H1 (cell line): ENCODE results near the gene INPP5A. TPM values are rescaled to one million over a fixed set of nuclear protein-coding genes. Genes with fewer than 3 reads are reported as not detected.
A peak's percentile ranks its signal among the peaks of the same experiment; 100 is the strongest.

ENCODE experiments used
- CTCF ChIA-PET: fragments of 300-600 bp; sonication (Branson Sonifier 250); formaldehyde crosslinking; loops from one replicate; lab custom pipeline; 2021; ENCODE audit not compliant: partially characterized antibody; lab: Charles Lee
- POLR2A ChIA-PET: fragments of 300-600 bp; sonication (Branson Sonifier 250); formaldehyde crosslinking; loops from one replicate; lab custom pipeline; 2021; ENCODE audit warnings: inconsistent platforms; ENCODE audit not compliant: partially characterized antibody; lab: Charles Lee
- DNase-seq, 2 experiments: peaks; one replicate each; pipeline versions ENCODE4 v3.0.0 to v3.0.0-alpha.2; 2010 to 2022; ENCODE audit warnings: low spot score in 2 of 2, low read depth in 1 of 2, mixed read lengths in 1 of 2
- FAIRE-seq: peaks from 2 replicates; lab custom pipeline; 2011; peaks lifted over from hg19 to GRCh38; lab: Jason Lieb, UNC
- H2AFZ ChIP-seq: 2 replicates; pipeline ENCODE4 v1.8.1; 2012; ENCODE audit warnings: low read length, inconsistent platforms
- H2AK5ac ChIP-seq: 2 replicates; pipeline ENCODE4 v1.6.1; 2013; ENCODE audit warnings: low read depth, low read length
- H2BK120ac ChIP-seq: replicated peaks from 2 replicates; pipeline ENCODE3; 2013; ENCODE audit warnings: low read depth, low read length, inconsistent platforms
- H2BK12ac ChIP-seq: 2 replicates; pipeline ENCODE4 v1.6.1; 2013; ENCODE audit warnings: low read depth, low read length
- H2BK15ac ChIP-seq: 2 replicates; pipeline ENCODE4 v1.6.1; 2013; ENCODE audit warnings: low read length
- H2BK20ac ChIP-seq: 2 replicates; pipeline ENCODE4 v1.6.1; 2013; ENCODE audit warnings: low read length
- H2BK5ac ChIP-seq: 2 replicates; pipeline ENCODE4 v1.6.1; 2013; ENCODE audit warnings: low read depth, low read length
- H3K14ac ChIP-seq: 2 replicates; pipeline ENCODE4 v1.6.1; 2013; ENCODE audit warnings: inconsistent platforms; ENCODE audit not compliant: insufficient read length
- H3K18ac ChIP-seq: 2 replicates; pipeline ENCODE4 v1.6.1; 2013; ENCODE audit warnings: low read length; ENCODE audit errors: extremely low read depth
- H3K23ac ChIP-seq: 2 replicates; pipeline ENCODE4 v1.6.1; 2013; ENCODE audit warnings: inconsistent platforms; ENCODE audit not compliant: insufficient read length
- H3K23me2 ChIP-seq: 2 replicates; pipeline ENCODE4 v1.6.1; 2013; ENCODE audit warnings: low read depth, low read length
- H3K27ac ChIP-seq: 2 replicates; pipeline ENCODE4 v1.6.1; 2011; ENCODE audit warnings: low read depth, low read length, inconsistent platforms
- H3K27me3 ChIP-seq, 4 experiments: replicated peaks in 1 of 4; 1 replicate in 1 of 4; 2 replicates in 3 of 4; pipeline versions ENCODE4 v1.6.1 to v1.8.1; 2011 to 2013; ENCODE audit warnings: low read length in 3 of 4, mild to moderate bottlenecking in 3 of 4, inconsistent platforms in 2 of 4, mixed read lengths in 2 of 4, moderate library complexity in 1 of 4; ENCODE audit not compliant: control insufficient read depth in 3 of 4, insufficient read depth in 3 of 4; ENCODE audit errors: extremely low read depth in 1 of 4
- H3K36me3 ChIP-seq, 4 experiments: 2 replicates each; pipeline versions ENCODE4 v1.6.1 to v1.8.1; 2011 to 2013; ENCODE audit warnings: mild to moderate bottlenecking in 4 of 4, low read length in 3 of 4, moderate library complexity in 2 of 4, control low read depth in 1 of 4, inconsistent platforms in 1 of 4; ENCODE audit not compliant: insufficient read depth in 4 of 4, control insufficient read depth in 2 of 4
- H3K4ac ChIP-seq: replicated peaks from 2 replicates; pipeline ENCODE3; 2013; ENCODE audit warnings: low read length, low read depth, mixed read lengths, inconsistent platforms; ENCODE audit not compliant: insufficient read length
- H3K4me1 ChIP-seq, 4 experiments: replicated peaks in 1 of 4; 1 replicate in 1 of 4; 2 replicates in 3 of 4; pipeline versions ENCODE4 v1.6.1 to v1.8.1; 2011 to 2013; ENCODE audit warnings: low read length in 3 of 4, inconsistent platforms in 2 of 4, mixed read lengths in 1 of 4; ENCODE audit not compliant: insufficient read depth in 4 of 4, control insufficient read depth in 3 of 4
- H3K4me2 ChIP-seq, 2 experiments: 2 replicates each; pipeline versions ENCODE4 v1.6.1 to v1.8.1; 2011 to 2013; ENCODE audit warnings: low read depth in 2 of 2, low read length in 2 of 2, control low read depth in 1 of 2, inconsistent platforms in 1 of 2, mild to moderate bottlenecking in 1 of 2; ENCODE audit not compliant: insufficient read depth in 1 of 2
- H3K4me3 ChIP-seq, 4 experiments: fragments of 200-600, 300-600 bp in 1 of 4; sonication (generic), shearing (Covaris generic), sonication (Bioruptor Twin) in 1 of 4; 2 replicates each; pipeline versions ENCODE4 v1.5.1 to v1.8.1; 2011 to 2016; ENCODE audit warnings: low read length in 4 of 4, low read depth in 3 of 4, control low read depth in 2 of 4, inconsistent platforms in 2 of 4, mild to moderate bottlenecking in 2 of 4, mixed read lengths in 1 of 4, moderate library complexity in 1 of 4; ENCODE audit not compliant: insufficient read depth in 2 of 4; ENCODE audit errors: extremely low read depth in 1 of 4
- H3K56ac ChIP-seq: replicated peaks from 2 replicates; pipeline ENCODE3; 2013; ENCODE audit warnings: low read depth, mild to moderate bottlenecking, mixed read lengths, low read length, inconsistent platforms; ENCODE audit not compliant: insufficient read length
- H3K79me1 ChIP-seq: 2 replicates; pipeline ENCODE4 v1.6.1; 2013; ENCODE audit warnings: low read depth, low read length, control low read depth
- H3K79me2 ChIP-seq, 2 experiments: 2 replicates each; pipeline versions ENCODE4 v1.6.1 to v1.8.1; 2012 to 2013; ENCODE audit warnings: low read length in 2 of 2, mild to moderate bottlenecking in 2 of 2, inconsistent platforms in 1 of 2; ENCODE audit not compliant: insufficient read depth in 2 of 2, control insufficient read depth in 1 of 2
- H3K9ac ChIP-seq, 4 experiments: replicated peaks in 1 of 4; 1 replicate in 1 of 4; 2 replicates in 3 of 4; pipeline versions ENCODE4 v1.6.1 to v1.8.1; 2011 to 2013; ENCODE audit warnings: low read depth in 3 of 4, low read length in 3 of 4, control low read depth in 2 of 4, mild to moderate bottlenecking in 2 of 4, moderate library complexity in 2 of 4, inconsistent platforms in 1 of 4; ENCODE audit errors: extremely low read depth in 1 of 4
- H3K9me3 ChIP-seq, 2 experiments: 2 replicates each; pipeline versions ENCODE4 v1.6.1 to v1.8.1; 2012 to 2013; ENCODE audit warnings: mild to moderate bottlenecking in 2 of 2, moderate library complexity in 2 of 2, control low read depth in 1 of 2, inconsistent platforms in 1 of 2, low read depth in 1 of 2, low read length in 1 of 2, mixed read lengths in 1 of 2; ENCODE audit not compliant: insufficient read depth in 2 of 2
- H4K20me1 ChIP-seq, 2 experiments: replicated peaks in 1 of 2; 2 replicates each; pipeline versions ENCODE3 to v1.8.1; 2011 to 2013; ENCODE audit warnings: inconsistent platforms in 2 of 2, low read length in 2 of 2, mild to moderate bottlenecking in 1 of 2; ENCODE audit not compliant: insufficient read depth in 2 of 2, control insufficient read depth in 1 of 2
- H4K5ac ChIP-seq: 2 replicates; pipeline ENCODE4 v1.6.1; 2013; ENCODE audit warnings: low read length, low read depth, mixed read lengths, inconsistent platforms; ENCODE audit not compliant: insufficient read length
- H4K8ac ChIP-seq: 2 replicates; pipeline ENCODE4 v1.8.0; 2013; ENCODE audit warnings: mild to moderate bottlenecking, moderate library complexity, low read length, inconsistent platforms; ENCODE audit not compliant: insufficient read depth; ENCODE audit errors: extremely low read depth
- H4K91ac ChIP-seq: replicated peaks from 2 replicates; pipeline ENCODE3; 2013; ENCODE audit warnings: low read length, mixed read lengths, inconsistent platforms; ENCODE audit not compliant: insufficient read length
- ATF2 ChIP-seq: IDR thresholded peaks from 2 replicates; pipeline ENCODE4 v1.6.1; 2012; ENCODE audit warnings: low read length, inconsistent platforms
- BACH1 ChIP-seq: IDR thresholded peaks from 2 replicates; pipeline ENCODE4 v1.6.1; 2012; ENCODE audit warnings: low read length, improper control_type of control experiment
- CEBPB ChIP-seq: IDR thresholded peaks from 2 replicates; pipeline ENCODE4 v1.6.1; 2012; ENCODE audit warnings: low read depth, low read length
- CREB1 ChIP-seq: IDR thresholded peaks from 2 replicates; pipeline ENCODE4 v1.6.1; 2012; ENCODE audit warnings: inconsistent platforms
- EGR1 ChIP-seq: IDR thresholded peaks from 2 replicates; pipeline ENCODE4 v1.6.1; 2011; ENCODE audit warnings: low read depth, low read length, borderline replicate concordance
- EP300 ChIP-seq, 2 experiments: IDR thresholded peaks; 1 replicate in 1 of 2; 2 replicates in 1 of 2; pipeline ENCODE4 v1.6.1; 2011 to 2012; ENCODE audit warnings: low read depth in 2 of 2, low read length in 2 of 2, mild to moderate bottlenecking in 2 of 2, borderline replicate concordance in 1 of 2, inconsistent platforms in 1 of 2, moderate library complexity in 1 of 2
- KDM1A ChIP-seq: fragments of 200-600, 300-600 bp; sonication (generic); IDR thresholded peaks from 2 replicates; pipeline ENCODE4 v1.7.1; 2016; ENCODE audit warnings: mild to moderate bottlenecking, low read length, borderline replicate concordance
- KDM4A ChIP-seq: IDR thresholded peaks from one replicate; pipeline ENCODE4 v1.7.1; 2012; ENCODE audit warnings: low read depth, mild to moderate bottlenecking, moderate library complexity, low read length, inconsistent platforms; ENCODE audit not compliant: severe bottlenecking
- PHF8 ChIP-seq: fragments of 200-600 bp; sonication (generic); conservative IDR thresholded peaks from 2 replicates; pipeline ENCODE4 v1.7.1; 2012; ENCODE audit warnings: low read depth, mild to moderate bottlenecking, inconsistent platforms, low read length, moderate library complexity
- RBBP5 ChIP-seq: IDR thresholded peaks from 2 replicates; pipeline ENCODE4 v1.7.1; 2012; ENCODE audit warnings: low read depth, mild to moderate bottlenecking, inconsistent platforms, low read length, moderate library complexity, borderline replicate concordance
- SAP30 ChIP-seq: fragments of 300-600 bp; sonication (generic); IDR thresholded peaks from 2 replicates; pipeline ENCODE4 v1.7.1; 2012; ENCODE audit warnings: low read length, moderate library complexity, mild to moderate bottlenecking, inconsistent platforms; ENCODE audit not compliant: insufficient read depth, insufficient replicate concordance
- SP1 ChIP-seq: IDR thresholded peaks from 2 replicates; pipeline ENCODE4 v1.6.1; 2011; ENCODE audit warnings: low read depth, low read length
- SUZ12 ChIP-seq: fragments of 200-600 bp; sonication (generic); IDR thresholded peaks from 2 replicates; pipeline ENCODE4 v1.6.1; 2012; ENCODE audit warnings: mild to moderate bottlenecking, inconsistent platforms, low read length, moderate library complexity, mixed read lengths
- WGBS, 2 experiments: shearing (Covaris generic) in 1 of 2; methylation state at CpG; one replicate each; pipeline versions ENCODE4 v1.1.6 to v1.1.7; 2013 to 2015; ENCODE audit warnings: low lambda C conversion rate in 2 of 2, mixed read lengths in 2 of 2, inconsistent platforms in 1 of 2, low coverage in 1 of 2, missing lambda C conversion rate in 1 of 2; ENCODE audit not compliant: insufficient replicate concordance in 2 of 2, insufficient coverage in 1 of 2, insufficient read length in 1 of 2; ENCODE audit errors: extremely low coverage in 1 of 2, missing lambda C conversion rate in 1 of 2; 5-methylcytosine and 5-hydroxymethylcytosine counted together
- polyA plus RNA-seq, 7 experiments: library from polyadenylated mRNA; depleted of rRNA in 3 of 7; stranded (reverse) in 5 of 7; unstranded in 2 of 7; fragments of >200 nt in 5 of 7; fragments of 200-250 nt in 2 of 7; gene quantifications; 1 replicate in 5 of 7; 2 replicates in 1 of 7; 4 replicates in 1 of 7; pipeline versions ENCODE4 v1.2.1 to v1.2.3, GENCODE V29; 2011 to 2013; ENCODE audit warnings: missing spikeins in 2 of 7, mixed read lengths in 2 of 7
- total RNA-seq: library from RNA; stranded (reverse); fragmentation: NEBNext Ultra II Directional; extraction: Animal tissue kit (Norgen Biotek cat#: 25700); gene quantifications from 2 replicates; pipeline ENCODE4 v1.2.1, GENCODE V29; 2021

INPP5A gene
- total and polyA plus RNA-seq, 2 of the 8 experiments (the other 6 are each of a cell fraction or from before 2014, with no cell fraction given) = 19.7 to 27.5 TPM

GRCh38 chr10:132652446-132652845 is 114.9 kb downstream of the INPP5A start:
- peaks cover 0 to 4% of the 10 kb centered on the region in 2 experiments for H4K20me1 ChIP-seq
- H4K5ac ChIP-seq = no peak overlapping the region
- H3K27ac ChIP-seq = no peak overlapping the region
- no peak overlapping the region for H3K23ac ChIP-seq
- H3K36me3 ChIP-seq = no peaks in the 10 kb centered on the region
- H3K23me2 ChIP-seq = 0 out of 2 replicates have a peak, but pooled peaks cover 2% of the 10 kb centered on the region
- no peak overlapping the region for H3K4ac ChIP-seq
- H3K18ac ChIP-seq = no peak overlapping the region
- no peak overlapping the region for H3K9ac ChIP-seq
- H2BK120ac ChIP-seq = no peak overlapping the region
- 0 out of 2 replicates have a peak, but pooled peaks cover 2% of the 10 kb centered on the region for H3K79me1 ChIP-seq
- no peak overlapping the region for H4K8ac ChIP-seq
- no peaks in the 10 kb centered on the region for H3K9me3 ChIP-seq
- no peak overlapping the region for H2BK5ac ChIP-seq
- H2AK5ac ChIP-seq = no peak overlapping the region
- no peak overlapping the region for H3K4me2 ChIP-seq
- 0 out of 2 replicates have a peak overlapping the region, but pooled peaks have one; percentile 9 for H2BK12ac ChIP-seq
- WGBS, 2 experiments = 92% methylated on average over 15 of the region's 15 CpGs; no CpG with 5 or more reads in 1 of the 2 experiments
- no peak for FAIRE-seq
- H3K27me3 ChIP-seq = no peaks in the 10 kb centered on the region
- ChIA-PET CTCF (interaction anchor here (0.6 to 4.8 kb wide), 7 partner anchors 10 to 208 kb away, joined by 3 to 37 read pairs (median 4); no protein-coding TSS in a partner anchor), POLR2A (no interaction called here)
- H2AFZ ChIP-seq = no peak overlapping the region
- no peaks in the 10 kb centered on the region for H3K79me2 ChIP-seq
- H3K4me1 ChIP-seq = no peaks in the 10 kb centered on the region; a peak in 1 of 7 replicates
- H3K56ac ChIP-seq = no peak overlapping the region
- H3K14ac ChIP-seq = no peak overlapping the region
- no peak overlapping the region for H2BK20ac ChIP-seq
- no peak overlapping the region for H2BK15ac ChIP-seq
- DNase-seq = no peak
- H4K91ac ChIP-seq = no peak overlapping the region
- H3K4me3 ChIP-seq = no peak overlapping the region
- no peak for TF ChIP-seq RBBP5
- no peak for TF ChIP-seq SUZ12
- TF ChIP-seq EGR1 = no peak
- no peak for TF ChIP-seq KDM4A
- TF ChIP-seq KDM1A = no peak
- TF ChIP-seq SAP30 = no peak
- no peak for TF ChIP-seq ATF2
- no peak for TF ChIP-seq PHF8
- no peak for TF ChIP-seq BACH1
- TF ChIP-seq EP300 (IDR thresholded peaks at IDR 0.05; ENCODE audit: borderline replicate concordance in 1 of 2, low read depth in 2 of 2, low read length in 2 of 2) = no peak
- no peak for TF ChIP-seq CEBPB
- TF ChIP-seq SP1 = no peak
- no peak for TF ChIP-seq CREB1
